NB4 (cell line): ENCODE results near the gene STK24.

Source experiments
- DNase-seq: peaks from one replicate; pipeline ENCODE4 v3.0.0; 2010; ENCODE audit warnings: low read depth
- H3K4me3 ChIP-seq: one replicate; pipeline ENCODE4 v1.5.1; 2011; ENCODE audit warnings: mild to moderate bottlenecking, low read depth, low read length, moderate library complexity
- MYC ChIP-seq: IDR thresholded peaks from 2 replicates; pipeline ENCODE4 v1.6.1; 2011; ENCODE audit warnings: low read depth, low read length
- POLR2A ChIP-seq: IDR thresholded peaks from 2 replicates; pipeline ENCODE4 v1.6.1; 2011; ENCODE audit warnings: mild to moderate bottlenecking; ENCODE audit not compliant: insufficient read length; ENCODE audit errors: extremely low read depth
- TF ChIP-seq, protein P1 (sequence below): IDR thresholded peaks from 2 replicates; pipeline ENCODE4 v1.6.1; 2011; ENCODE audit warnings: low read depth, low read length
- TF ChIP-seq, protein P2 (sequence below): IDR thresholded peaks from one replicate; pipeline ENCODE4 v1.5.1; 2012; ENCODE audit warnings: low read depth, low read length

STK24 gene

DNA sequence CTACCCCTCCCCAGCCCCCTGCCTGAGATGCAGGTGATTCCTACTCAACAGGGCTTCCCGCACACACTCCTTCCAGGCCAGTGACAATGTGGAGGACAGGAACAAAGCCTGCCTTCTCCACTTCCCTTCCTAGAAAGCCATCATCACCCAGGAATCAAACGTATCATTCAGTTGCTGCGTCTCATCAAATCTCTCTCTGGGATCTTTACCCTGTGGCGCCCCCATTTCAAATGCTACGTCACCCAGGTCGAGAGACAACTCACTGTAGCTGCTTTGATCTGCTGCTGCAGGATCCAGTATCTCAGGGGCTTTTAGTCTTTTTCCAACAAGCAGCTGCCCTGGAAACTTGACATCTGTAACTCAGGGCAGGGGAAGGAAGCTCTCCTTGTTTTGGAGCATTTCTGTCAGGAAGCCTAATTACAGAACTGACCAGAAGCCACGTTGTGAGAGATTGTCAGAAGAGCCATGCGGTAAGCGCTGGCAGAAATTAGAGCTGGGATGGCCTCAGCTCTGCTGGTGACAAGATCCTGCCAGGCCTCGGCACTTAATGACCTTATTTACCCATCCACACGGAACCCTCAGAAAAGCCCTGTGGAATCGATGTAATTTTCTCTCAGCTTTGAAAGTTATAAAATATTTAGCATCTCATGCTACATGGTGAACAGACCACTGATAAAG is 140.5 kb downstream of the STK24 start:
- TF ChIP-seq MYC (no peak), POLR2A (no peak)
- TF ChIP-seq, protein P1, sequence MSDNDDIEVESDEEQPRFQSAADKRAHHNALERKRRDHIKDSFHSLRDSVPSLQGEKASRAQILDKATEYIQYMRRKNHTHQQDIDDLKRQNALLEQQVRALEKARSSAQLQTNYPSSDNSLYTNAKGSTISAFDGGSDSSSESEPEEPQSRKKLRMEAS = no peak
- TF ChIP-seq, protein P2, sequence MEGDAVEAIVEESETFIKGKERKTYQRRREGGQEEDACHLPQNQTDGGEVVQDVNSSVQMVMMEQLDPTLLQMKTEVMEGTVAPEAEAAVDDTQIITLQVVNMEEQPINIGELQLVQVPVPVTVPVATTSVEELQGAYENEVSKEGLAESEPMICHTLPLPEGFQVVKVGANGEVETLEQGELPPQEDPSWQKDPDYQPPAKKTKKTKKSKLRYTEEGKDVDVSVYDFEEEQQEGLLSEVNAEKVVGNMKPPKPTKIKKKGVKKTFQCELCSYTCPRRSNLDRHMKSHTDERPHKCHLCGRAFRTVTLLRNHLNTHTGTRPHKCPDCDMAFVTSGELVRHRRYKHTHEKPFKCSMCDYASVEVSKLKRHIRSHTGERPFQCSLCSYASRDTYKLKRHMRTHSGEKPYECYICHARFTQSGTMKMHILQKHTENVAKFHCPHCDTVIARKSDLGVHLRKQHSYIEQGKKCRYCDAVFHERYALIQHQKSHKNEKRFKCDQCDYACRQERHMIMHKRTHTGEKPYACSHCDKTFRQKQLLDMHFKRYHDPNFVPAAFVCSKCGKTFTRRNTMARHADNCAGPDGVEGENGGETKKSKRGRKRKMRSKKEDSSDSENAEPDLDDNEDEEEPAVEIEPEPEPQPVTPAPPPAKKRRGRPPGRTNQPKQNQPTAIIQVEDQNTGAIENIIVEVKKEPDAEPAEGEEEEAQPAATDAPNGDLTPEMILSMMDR = no peak

DNA sequence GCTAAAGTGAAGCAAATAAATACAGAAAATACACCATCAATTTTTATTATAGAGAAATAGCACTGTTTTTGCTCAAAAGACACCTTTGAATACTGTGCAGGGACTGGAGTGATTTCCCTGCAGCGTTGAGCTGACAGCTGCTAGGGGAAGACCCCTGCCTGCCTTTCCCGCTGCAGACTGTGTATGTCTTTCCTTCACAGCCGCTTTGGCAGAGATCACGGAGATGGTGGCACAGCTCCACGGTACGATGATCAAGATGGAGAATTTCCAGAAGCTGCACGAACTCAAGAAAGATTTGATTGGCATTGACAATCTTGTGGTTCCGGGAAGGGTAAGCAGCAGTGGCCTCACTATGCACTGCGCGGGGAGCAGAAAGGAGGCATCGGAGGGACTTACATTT is 141.5 kb downstream of the STK24 start:
- TF ChIP-seq POLR2A (no peak), MYC (no peak)
- TF ChIP-seq, protein P2 = no peak
- TF ChIP-seq, protein P1 = no peak
- DNase-seq = no peak
- no peak overlapping the region for H3K4me3 ChIP-seq

More for the DNA sequence above, 140.5 kb downstream of the STK24 start:
- no peak overlapping the region for H3K4me3 ChIP-seq
- DNase-seq = no peak

DNA sequence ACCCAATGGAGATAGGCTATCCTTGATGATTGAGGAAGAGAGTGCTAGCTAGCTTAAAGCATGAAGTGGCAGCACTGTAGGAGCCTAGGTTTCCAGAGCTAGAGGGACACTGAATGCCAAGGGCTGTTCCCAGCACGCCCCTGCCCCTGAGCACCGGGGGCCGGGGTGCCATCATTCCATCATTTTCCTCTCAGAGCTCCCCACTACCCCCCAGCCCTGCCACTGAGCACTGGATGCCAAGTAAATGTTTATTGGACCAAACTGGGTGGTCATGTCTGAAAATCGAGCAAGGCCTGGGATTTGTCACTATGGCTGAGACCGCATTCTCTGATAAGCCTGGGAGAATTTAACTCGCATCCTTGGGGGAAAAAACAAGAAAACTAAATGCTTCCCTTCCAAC is 142.8 kb downstream of the STK24 start:
- DNase-seq = no peak
- no peak overlapping the region for H3K4me3 ChIP-seq
- TF ChIP-seq MYC (no peak), POLR2A (no peak)
- TF ChIP-seq, protein P1 = no peak
- TF ChIP-seq, protein P2 = no peak

DNA sequence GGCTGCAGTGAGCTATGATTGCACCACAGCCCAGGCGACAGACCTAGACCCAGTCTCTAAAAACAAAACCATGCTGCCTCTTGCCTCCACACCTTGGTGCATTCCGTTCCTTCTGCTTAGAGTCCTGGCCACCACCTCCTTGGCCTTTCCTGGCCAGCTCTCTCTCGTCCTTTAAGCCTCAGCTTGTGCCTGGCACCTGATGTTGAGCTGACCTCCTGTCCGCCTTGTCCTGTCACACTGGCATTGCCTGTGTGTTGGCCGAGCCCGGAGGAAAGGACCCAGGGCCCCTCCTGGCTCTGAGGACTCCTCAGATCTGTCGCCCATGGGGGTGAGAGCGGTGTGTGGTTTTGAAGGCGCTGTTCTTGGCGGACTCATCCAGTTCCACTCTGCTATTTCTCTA is 143.3 kb downstream of the STK24 start:
- no peak for DNase-seq
- H3K4me3 ChIP-seq = no peak overlapping the region
- TF ChIP-seq, protein P1 = no peak
- TF ChIP-seq, protein P2 = no peak
- no peak for TF ChIP-seq POLR2A
- no peak for TF ChIP-seq MYC

DNA sequence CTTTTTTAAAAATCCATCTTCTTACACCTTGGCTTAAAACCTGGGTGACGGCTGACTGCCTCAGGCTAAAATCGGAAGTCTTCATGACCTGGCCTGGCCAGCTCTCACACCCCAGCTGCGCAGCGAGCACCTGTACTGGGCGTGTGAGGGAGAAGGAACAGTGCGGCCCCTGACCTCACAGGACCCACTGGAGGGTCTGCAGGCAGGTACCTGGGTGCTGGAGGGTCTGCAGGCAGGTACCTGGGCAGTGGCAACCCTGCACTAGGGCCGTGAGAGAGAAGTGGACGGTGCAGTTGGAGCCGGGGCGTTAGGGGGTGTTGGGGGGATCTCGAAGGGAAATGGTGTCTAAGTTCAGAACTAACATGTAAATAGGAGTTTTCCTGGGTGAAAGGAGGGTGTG is 144.3 kb downstream of the STK24 start:
- no peak for TF ChIP-seq POLR2A
- no peak overlapping the region for H3K4me3 ChIP-seq
- DNase-seq = no peak

DNA sequence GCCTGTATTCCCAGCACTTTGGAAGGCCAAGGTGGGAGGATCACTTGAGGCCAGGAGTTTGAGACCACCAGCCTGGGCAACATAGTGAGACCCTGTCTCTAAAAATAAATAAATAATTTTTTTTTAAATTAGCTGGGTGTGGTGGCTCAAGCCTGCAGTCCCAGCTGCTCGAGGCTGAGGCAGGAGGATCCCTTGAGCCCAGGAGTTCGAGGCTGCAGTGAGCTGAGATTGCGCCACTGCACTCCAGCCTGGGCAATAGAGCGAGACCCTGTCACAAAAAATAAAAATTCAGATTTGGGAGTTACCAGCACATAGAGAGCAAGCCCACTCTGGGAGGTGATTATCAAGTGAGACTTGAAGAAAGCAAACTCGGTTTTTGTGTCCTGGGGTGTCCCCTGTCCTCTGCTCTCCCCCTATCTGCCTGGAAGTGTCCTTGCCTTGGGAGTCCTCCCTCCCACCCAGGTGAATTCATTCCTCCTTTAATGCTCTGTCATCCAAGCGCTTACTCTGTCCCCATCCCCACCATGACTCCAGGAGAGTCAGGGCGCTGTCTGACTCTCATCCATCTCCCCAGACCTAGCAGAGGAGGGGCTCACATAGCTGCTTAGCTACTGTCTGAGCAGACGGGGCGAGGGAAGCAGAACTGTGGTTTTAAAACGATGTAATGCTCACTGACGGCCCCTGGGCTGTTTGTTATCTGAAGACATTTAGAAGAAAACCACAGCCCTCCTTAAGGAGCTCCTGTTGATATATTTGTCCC is 146.8 kb downstream of the STK24 start:
- TF ChIP-seq, protein P2 = no peak
- TF ChIP-seq MYC (no peak), POLR2A (no peak)
- TF ChIP-seq, protein P1 = no peak
- peak; percentile 36 for DNase-seq
- no peak overlapping the region for H3K4me3 ChIP-seq
